ENCODE results near the gene MEGF6. TPM values are rescaled to one million over a fixed set of nuclear protein-coding genes. Genes with fewer than 3 reads are reported as not detected.

The MEGF6 gene
- total and polyA plus RNA-seq, 2 of the 8 experiments (the other 6 are each of a cell fraction or from before 2014, with no cell fraction given) = 4.1 to 14.8 TPM

DNA sequence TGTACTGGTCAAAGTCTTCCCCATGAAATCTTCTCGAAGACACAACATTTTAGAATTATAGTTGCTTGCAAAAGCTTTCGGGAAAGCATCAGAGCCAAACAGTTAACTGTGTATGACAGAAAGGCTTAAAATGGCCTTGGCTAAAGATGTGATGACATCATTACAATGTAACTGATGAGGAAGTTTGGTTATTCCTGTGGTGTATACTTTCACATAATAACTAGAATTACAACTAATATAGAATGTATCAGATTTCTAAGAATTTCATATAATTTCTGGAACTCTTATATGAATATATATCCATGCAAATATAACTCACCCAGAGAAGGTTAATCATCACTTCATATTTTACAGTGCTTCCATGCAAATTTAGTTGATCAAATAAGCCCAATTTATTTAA is 49.4 kb upstream of the MEGF6 start:
- Histone ChIP-seq H3K23ac (ENCODE audit: insufficient read length) (no peak overlapping the region), H3K56ac (replicated peaks; ENCODE audit: insufficient read length, low read depth, low read length) (no peak overlapping the region), H4K91ac (replicated peaks; ENCODE audit: insufficient read length, low read length) (no peak overlapping the region), H3K36me3 (ENCODE audit: control insufficient read depth in 2 of 4, insufficient read depth in 4 of 4, low read length in 3 of 4) (no peaks in the 10 kb centered on the region), H3K4ac (replicated peaks; ENCODE audit: insufficient read length, low read depth, low read length) (no peak overlapping the region), H3K9me3 (ENCODE audit: insufficient read depth in 2 of 2, low read depth in 1 of 2, low read length in 1 of 2) (no peaks in the 10 kb centered on the region), H3K4me2 (ENCODE audit: insufficient read depth in 1 of 2, low read depth in 2 of 2, low read length in 2 of 2) (no peak overlapping the region), H3K79me2 (ENCODE audit: control insufficient read depth in 1 of 2, insufficient read depth in 2 of 2, low read length in 2 of 2) (no peaks in the 10 kb centered on the region), H3K23me2 (ENCODE audit: low read depth, low read length) (no peaks in the 10 kb centered on the region), H3K27ac (ENCODE audit: low read depth, low read length) (no peak overlapping the region), H4K20me1 (replicated peaks in 1 of 2; ENCODE audit: control insufficient read depth in 1 of 2, insufficient read depth in 2 of 2, low read length in 2 of 2) (no peaks in the 10 kb centered on the region), H4K8ac (ENCODE audit: extremely low read depth, insufficient read depth, low read length) (no peak overlapping the region), H3K9ac (replicated peaks in 1 of 4; ENCODE audit: extremely low read depth in 1 of 4, low read depth in 3 of 4, low read length in 3 of 4) (no peak overlapping the region), H3K27me3 (replicated peaks in 1 of 4; ENCODE audit: control insufficient read depth in 3 of 4, extremely low read depth in 1 of 4, insufficient read depth in 3 of 4, low read length in 3 of 4) (peaks cover 2 to 19% (median 11%) of the 10 kb centered on the region in 4 experiments; a peak in 6 of 7 replicates), H2BK120ac (replicated peaks; ENCODE audit: low read depth, low read length) (no peak overlapping the region), H2AK5ac (ENCODE audit: low read depth, low read length) (no peak overlapping the region), H3K4me3 (ENCODE audit: extremely low read depth in 1 of 4, insufficient read depth in 2 of 4, low read depth in 3 of 4, low read length in 4 of 4) (no peak overlapping the region), H2BK20ac (ENCODE audit: low read length) (no peak overlapping the region), H3K14ac (ENCODE audit: insufficient read length) (no peak overlapping the region), H3K18ac (ENCODE audit: extremely low read depth, low read length) (no peak overlapping the region), H3K4me1 (replicated peaks in 1 of 4; ENCODE audit: control insufficient read depth in 3 of 4, insufficient read depth in 4 of 4, low read length in 3 of 4) (peaks cover 0 to 9% (median 3%) of the 10 kb centered on the region in 4 experiments; a peak in 3 of 7 replicates), H2BK5ac (ENCODE audit: low read depth, low read length) (no peak overlapping the region), H2BK15ac (ENCODE audit: low read length) (no peak overlapping the region), H4K5ac (ENCODE audit: insufficient read length, low read depth, low read length) (no peak overlapping the region), H3K79me1 (ENCODE audit: low read depth, low read length) (no peaks in the 10 kb centered on the region), H2BK12ac (ENCODE audit: low read depth, low read length) (no peak overlapping the region), H2AFZ (ENCODE audit: low read length) (no peak overlapping the region)
- ChIA-PET CTCF (ENCODE audit: partially characterized antibody) (no interaction called here), POLR2A (ENCODE audit: partially characterized antibody) (no interaction called here)
- WGBS, 2 experiments (ENCODE audit: extremely low coverage in 1 of 2, insufficient coverage in 1 of 2, insufficient read length in 1 of 2, insufficient replicate concordance in 2 of 2, low coverage in 1 of 2, low lambda C conversion rate in 2 of 2, missing lambda C conversion rate in 1 of 2) = 87% methylated on average over 2 of the region's 2 CpGs; no CpG with 5 or more reads in 1 of the 2 experiments
- FAIRE-seq (no peak), DNase-seq (ENCODE audit: low read depth in 1 of 2, low spot score in 2 of 2) (no peak)
- TF ChIP-seq JUN (IDR thresholded peaks at IDR 0.05; ENCODE audit: low read depth, low read length) (no peak), RFX5 (IDR thresholded peaks at IDR 0.05; ENCODE audit: borderline replicate concordance, low read depth, low read length) (no peak), POLR2A (IDR thresholded peaks at IDR 0.05; ENCODE audit: control extremely low read depth in 1 of 2, low read depth in 2 of 2, low read length in 2 of 2) (no peak), CHD1 (IDR thresholded peaks at IDR 0.05; ENCODE audit: low read depth, low read length) (no peak), RXRA (IDR thresholded peaks at IDR 0.05; ENCODE audit: insufficient read depth, low read depth, low read length) (no peak), MAX (IDR thresholded peaks at IDR 0.05) (no peak), GTF2F1 (IDR thresholded peaks at IDR 0.05; ENCODE audit: borderline replicate concordance, low read depth, low read length) (no peak), SP4 (IDR thresholded peaks at IDR 0.05; ENCODE audit: low read length) (no peak), TAF1 (IDR thresholded peaks at IDR 0.05; ENCODE audit: low read depth, low read length) (no peak), TAF7 (optimal IDR thresholded peaks at IDR 0.05; ENCODE audit: borderline replicate concordance, low read depth, low read length) (no peak), KDM4A (IDR thresholded peaks at IDR 0.05; ENCODE audit: low read depth, low read length, severe bottlenecking) (no peak), CBX8 (IDR thresholded peaks at IDR 0.05; ENCODE audit: borderline replicate concordance, low read depth, low read length) (no peak)

Data from H1 (cell line).